Measurements from ENCODE around the gene ZNF555.

Gene ZNF555

GRCh38 chr19:2827022-2827421 lies 14.3 kb upstream of the ZNF555 start:
- no peak for DNase-seq (ENCODE audit: low read depth)
- no peak overlapping the region for H3K4me3 ChIP-seq (ENCODE audit: low read depth, low read length)
- TF ChIP-seq CTCF (IDR thresholded peaks at IDR 0.05; ENCODE audit: low read depth, low read length) (no peak), POLR2A (IDR thresholded peaks at IDR 0.05; ENCODE audit: extremely low read depth, insufficient read length) (no peak), MYC (IDR thresholded peaks at IDR 0.05; ENCODE audit: low read depth, low read length) (no peak)
- TF ChIP-seq, protein P1, sequence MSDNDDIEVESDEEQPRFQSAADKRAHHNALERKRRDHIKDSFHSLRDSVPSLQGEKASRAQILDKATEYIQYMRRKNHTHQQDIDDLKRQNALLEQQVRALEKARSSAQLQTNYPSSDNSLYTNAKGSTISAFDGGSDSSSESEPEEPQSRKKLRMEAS (IDR thresholded peaks at IDR 0.05; ENCODE audit: low read depth, low read length): no peak

- TF ChIP-seq, protein P1 (IDR thresholded peaks at IDR 0.05; ENCODE audit: low read depth, low read length): no peak
- TF ChIP-seq CTCF (IDR thresholded peaks at IDR 0.05; ENCODE audit: low read depth, low read length): no peak
- TF ChIP-seq POLR2A (IDR thresholded peaks at IDR 0.05; ENCODE audit: extremely low read depth, insufficient read length): no peak
- no peak for TF ChIP-seq MYC (IDR thresholded peaks at IDR 0.05; ENCODE audit: low read depth, low read length)
- no peak overlapping the region for H3K4me3 ChIP-seq (ENCODE audit: low read depth, low read length)
- peak; percentile 70 for DNase-seq (ENCODE audit: low read depth)
These were observed 13.3 kb upstream of the ZNF555 start for GRCh38 chr19:2827840-2828489.

DNA sequence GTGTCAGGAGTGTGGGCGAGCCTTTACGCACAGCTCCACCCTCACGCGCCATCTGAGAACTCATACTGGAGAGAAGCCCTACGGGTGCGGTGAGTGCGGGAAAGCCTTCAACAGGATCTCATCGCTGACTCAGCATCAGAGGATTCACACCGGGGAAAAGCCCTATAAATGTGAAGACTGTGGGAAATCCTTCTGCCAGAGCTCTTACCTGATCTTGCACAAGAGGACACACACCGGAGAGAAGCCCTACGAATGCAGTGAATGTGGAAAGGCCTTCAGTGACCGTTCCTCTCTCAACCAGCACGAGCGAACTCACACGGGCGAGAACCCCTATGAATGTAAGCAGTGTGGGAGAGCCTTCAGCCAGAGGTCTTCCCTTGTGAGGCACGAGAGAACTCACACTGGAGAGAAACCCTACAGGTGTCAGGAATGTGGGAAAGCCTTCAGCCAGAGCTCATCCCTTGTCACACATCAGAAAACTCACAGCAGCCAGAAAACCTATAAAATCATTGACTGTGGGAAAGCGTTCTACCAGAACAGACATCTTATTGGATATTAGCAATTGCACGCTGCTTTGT lies 6.9 kb upstream of the ZNF555 start:
- H3K4me3 ChIP-seq (ENCODE audit: low read depth, low read length): no peak overlapping the region
- no peak for DNase-seq (ENCODE audit: low read depth)
- TF ChIP-seq MYC (IDR thresholded peaks at IDR 0.05; ENCODE audit: low read depth, low read length) (no peak), POLR2A (IDR thresholded peaks at IDR 0.05; ENCODE audit: extremely low read depth, insufficient read length) (no peak), CTCF (IDR thresholded peaks at IDR 0.05; ENCODE audit: low read depth, low read length) (no peak)
- TF ChIP-seq, protein P1 (IDR thresholded peaks at IDR 0.05; ENCODE audit: low read depth, low read length): no peak

- TF ChIP-seq MYC (IDR thresholded peaks at IDR 0.05; ENCODE audit: low read depth, low read length): no peak
- TF ChIP-seq CTCF (IDR thresholded peaks at IDR 0.05; ENCODE audit: low read depth, low read length): no peak
- TF ChIP-seq, protein P1 (IDR thresholded peaks at IDR 0.05; ENCODE audit: low read depth, low read length): no peak
- no peak for TF ChIP-seq POLR2A (IDR thresholded peaks at IDR 0.05; ENCODE audit: extremely low read depth, insufficient read length)
- DNase-seq (ENCODE audit: low read depth): no peak
- no peak overlapping the region for H3K4me3 ChIP-seq (ENCODE audit: low read depth, low read length)
These were observed 3.8 kb upstream of the ZNF555 start for GRCh38 chr19:2837430-2837829.

DNA sequence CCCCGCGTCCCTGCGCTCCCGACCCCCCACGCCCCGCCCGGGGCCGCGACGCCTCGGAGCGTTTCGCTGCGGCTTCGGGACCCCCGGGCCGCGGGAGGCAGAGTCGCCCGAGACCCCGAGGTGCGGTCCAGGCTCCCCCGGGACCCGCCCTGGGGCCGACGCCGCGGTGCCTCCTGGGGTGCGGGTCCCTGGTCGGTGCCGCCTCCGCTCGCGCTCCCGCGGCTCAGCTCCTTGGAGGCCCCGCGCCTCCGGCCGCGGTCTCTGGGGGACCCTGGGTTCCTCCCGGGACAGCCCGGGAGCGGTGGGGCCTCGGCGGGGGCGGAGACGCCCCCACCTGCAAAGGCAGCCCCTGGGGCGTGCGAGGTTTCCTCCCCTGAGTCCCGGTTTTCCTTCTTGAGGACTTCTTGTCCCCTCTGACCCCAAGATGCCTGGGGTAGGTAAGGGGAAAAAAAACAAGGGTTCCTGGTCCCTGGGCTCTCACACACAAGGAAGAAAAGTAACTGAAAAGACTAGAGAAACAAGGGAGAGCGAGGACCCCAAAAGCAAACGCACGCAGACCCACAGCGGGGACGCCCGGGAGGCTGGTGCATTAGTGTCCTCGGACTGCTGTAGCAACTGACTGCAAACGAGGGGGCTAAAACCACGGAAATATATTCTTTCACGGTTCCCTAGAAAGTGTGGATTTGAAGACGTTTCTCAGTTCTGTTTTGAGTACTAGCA lies 740 bp downstream of the ZNF555 start:
- TF ChIP-seq MYC (IDR thresholded peaks at IDR 0.05; ENCODE audit: low read depth, low read length): no peak
- no peak for TF ChIP-seq CTCF (IDR thresholded peaks at IDR 0.05; ENCODE audit: low read depth, low read length)
- TF ChIP-seq POLR2A (IDR thresholded peaks at IDR 0.05; ENCODE audit: extremely low read depth, insufficient read length): no peak
- H3K4me3 ChIP-seq (ENCODE audit: low read depth, low read length): peak overlapping the region; percentile 60
- DNase-seq (ENCODE audit: low read depth): peak; percentile 30
